Measurements from ENCODE around the gene CD300LG.

- TF ChIP-seq CTCF (conservative IDR thresholded peaks at IDR 0.05; ENCODE audit: low read length): peak; percentile 44; the same call in 1 of the 2 replicates
- TF ChIP-seq EZH2phosphoT487 (IDR thresholded peaks at IDR 0.05; ENCODE audit: borderline replicate concordance, low read depth, low read length): no peak
Observed at GRCh38 chr17:43840814-43841213, 6.2 kb upstream of the CD300LG start.

Data from OCI-LY7 (cell line).